Psoas muscle (tissue), 8 donors: ENCODE measurements around the gene ECD. TPM values are rescaled to one million over a fixed set of nuclear protein-coding genes. Genes with fewer than 3 reads are reported as not detected.

Experiments
- ATAC-seq, 4 donors: fragments of 200-7000 bp; cut with Tn5 transposase; one replicate each; pipeline ENCODE4 v1.9.1; 2020; ENCODE audit warnings: moderate library complexity in 3 of 4, mild to moderate bottlenecking in 2 of 4
- DNase-seq, 2 donors: peaks; one replicate each; pipeline ENCODE4 v3.0.0-alpha.2; 2020
- H3K27ac ChIP-seq: fragments of 200-600 bp; one replicate; pipeline ENCODE4 v1.8.0; 2022
- H3K27me3 ChIP-seq, 3 donors: fragments of 200-600 bp in 1 of 3; one replicate each; pipeline versions ENCODE4 v1.6.1 to v1.8.0; 2013 to 2022; ENCODE audit warnings: low read length in 2 of 3, mild to moderate bottlenecking in 2 of 3, moderate library complexity in 1 of 3; ENCODE audit not compliant: insufficient read depth in 3 of 3
- H3K36me3 ChIP-seq, 2 donors: fragments of 200-600 bp in 1 of 2; one replicate each; pipeline versions ENCODE4 v1.6.1 to v1.8.0; 2013 to 2022; ENCODE audit warnings: low read depth in 1 of 2, mild to moderate bottlenecking in 1 of 2, moderate library complexity in 1 of 2; ENCODE audit not compliant: insufficient read depth in 1 of 2
- H3K4me1 ChIP-seq: fragments of 200-600 bp; one replicate; pipeline ENCODE4 v1.8.0; 2022
- H3K4me3 ChIP-seq: fragments of 200-600 bp; one replicate; pipeline ENCODE4 v1.8.0; 2022; ENCODE audit warnings: mild to moderate bottlenecking
- H3K9me3 ChIP-seq: fragments of 200-600 bp; one replicate; pipeline ENCODE4 v1.8.0; 2022
- CTCF ChIP-seq: fragments of 200-600 bp; IDR thresholded peaks from one replicate; pipeline ENCODE4 v1.8.0; 2022; ENCODE audit warnings: antibody characterized with exemption
- WGBS, 3 donors: extraction: QIAGEN DNeasy Blood & Tissue Kit; methylation state at CpG; one replicate each; pipeline versions ENCODE4 v1.1.6 to v1.1.7; 2013; 5-methylcytosine and 5-hydroxymethylcytosine counted together
- intact Hi-C, 2 donors: fragments of 100-400 bp; cut with DNase I; formaldehyde crosslinking; loops; one replicate each; pipeline versions ENCODE4 v1.11.0 to v1.14.2; 2022
- polyA plus RNA-seq, 3 donors: library from polyadenylated mRNA; stranded (reverse); fragments of 200-250 nt; gene quantifications; one replicate each; pipeline ENCODE4 v1.2.3, GENCODE V29; 2013
- total RNA-seq, 4 donors: library from RNA; stranded (reverse); fragmentation: NEBNext Ultra II Directional in 2 of 4; extraction: Animal tissue kit (Norgen Biotek cat#: 25700) in 2 of 4; gene quantifications; one replicate each; pipeline versions ENCODE4 v1.2.1 to v1.2.4, GENCODE V29; 2021 to 2023
- donor health status: healthy with polysubstance abuse.
- donor health status: DM: no; HTN: no; CAD: no; lungs with moderate emphysema.
- donor health status: Bipolar disorder and iron deficiency.
- donor health status: healthy.
- donor health status: DM: yes; HTN: yes; CAD: no.
- donor health status: DM: no; HTN: no; CAD: no.
- donor health status: DM: no; HTN: no; CAD: no.
- donor health status: DM: yes; HTN: yes; CAD: no.

ECD gene
- total and polyA plus RNA-seq, 7 donors: 7.0 to 17.1 (median 12.2) TPM

GRCh38 chr10:73092830-73093229 is 75.0 kb downstream of the ECD start:
- Histone ChIP-seq H3K9me3 (no peaks in the 10 kb centered on the region), H3K4me3 (no peak overlapping the region), H3K27me3 (no peaks in the 10 kb centered on the region), H3K36me3 (no peaks in the 10 kb centered on the region), H3K4me1 (peaks cover 47% of the 10 kb centered on the region), H3K27ac (no peak overlapping the region)
- intact Hi-C loops: loop anchor here in 1 of 2 donors (5.0 kb wide), 1 partner anchor 34 kb away; no protein-coding TSS in a partner anchor
- no peak for DNase-seq
- no peak for ATAC-seq
- 97 to 98% (median 97%) methylated on average over 3 of the region's 3 CpGs for WGBS, 3 donors
- TF ChIP-seq CTCF: no peak

GRCh38 chr10:73088304-73088703 is 79.5 kb downstream of the ECD start:
- no peaks in the 10 kb centered on the region for H3K36me3 ChIP-seq
- no peaks in the 10 kb centered on the region for H3K27me3 ChIP-seq
- ATAC-seq: no peak
- intact Hi-C loops: loop anchor here in 1 of 2 donors (5.0 kb wide), 1 partner anchor 34 kb away; no protein-coding TSS in a partner anchor
- no peak overlapping the region for H3K4me3 ChIP-seq
- H3K27ac ChIP-seq: peak overlapping the region; percentile 54
- H3K9me3 ChIP-seq: no peaks in the 10 kb centered on the region
- no peak for DNase-seq
- no peak for TF ChIP-seq CTCF
- H3K4me1 ChIP-seq: peaks cover 44% of the 10 kb centered on the region

GRCh38 chr10:73086816-73087215 is 81.0 kb downstream of the ECD start:
- Histone ChIP-seq H3K4me1 (peaks cover 39% of the 10 kb centered on the region), H3K27ac (peak overlapping the region; percentile 47), H3K4me3 (no peak overlapping the region), H3K9me3 (no peaks in the 10 kb centered on the region), H3K27me3 (no peaks in the 10 kb centered on the region), H3K36me3 (no peaks in the 10 kb centered on the region)
- no peak for TF ChIP-seq CTCF
- ATAC-seq: peak in 1 of 4 donors; percentile 8
- intact Hi-C loops: loop anchor here in 1 of 2 donors (5.0 kb wide), 1 partner anchor 35 kb away; no protein-coding TSS in a partner anchor
- no peak for DNase-seq
- 53 to 65% (median 56%) methylated on average over 4 of the region's 4 CpGs for WGBS, 3 donors

GRCh38 chr10:73084209-73084608 is 83.6 kb downstream of the ECD start:
- DNase-seq (no peak), ATAC-seq (peak in 1 of 4 donors; percentile 18)
- Histone ChIP-seq H3K27ac (peak overlapping the region; percentile 31), H3K9me3 (no peaks in the 10 kb centered on the region), H3K36me3 (no peaks in the 10 kb centered on the region), H3K4me1 (peaks cover 28% of the 10 kb centered on the region), H3K4me3 (no peak overlapping the region), H3K27me3 (no peaks in the 10 kb centered on the region)
- intact Hi-C loops: no loop called here
- TF ChIP-seq CTCF: no peak
- WGBS, 3 donors: 73 to 78% (median 76%) methylated on average over 5 of the region's 5 CpGs

Other genes with a start within 250 kb of the ECD start
- gene PLA2G12B, start 213.2 kb downstream of the ECD start, total RNA-seq: under 1 TPM in 1 of 4 donors, not detected in 3; 0.22 TPM
- gene PLA2G12B, start 213.2 kb downstream of the ECD start, polyA plus RNA-seq: under 1 TPM in 1 of 3 donors, not detected in 2; 0.10 TPM
- gene P4HA1, start 71.1 kb downstream of the ECD start, total RNA-seq: 100 to 1,000 TPM in 2 of 4 donors, 10 to 100 TPM in 2; 38.1 to 205 (median 82.3) TPM
- gene P4HA1, start 71.1 kb downstream of the ECD start, polyA plus RNA-seq: 100 to 1,000 TPM in 1 of 3 donors, 10 to 100 TPM in 1, 1 to 10 TPM in 1; 6.2 to 262 (median 73.2) TPM
- 1 to 10 TPM; 1.1 to 3.2 (median 2.3) TPM for gene NUDT13, start 57.6 kb downstream of the ECD start, total RNA-seq
- 1 to 10 TPM in 2 of 3 donors, under 1 TPM in 1; 0.69 to 4.6 (median 3.7) TPM for gene NUDT13, start 57.6 kb downstream of the ECD start, polyA plus RNA-seq
- gene FAM149B1, start 111 bp upstream of the ECD start, total RNA-seq: 10 to 100 TPM in 3 of 4 donors, 1 to 10 TPM in 1; 8.9 to 18.1 (median 11.8) TPM
- 10 to 100 TPM in 2 of 3 donors, 1 to 10 TPM in 1; 8.2 to 10.8 (median 10.2) TPM for gene FAM149B1, start 111 bp upstream of the ECD start, polyA plus RNA-seq
- gene DNAJC9, start 79.2 kb upstream of the ECD start, total RNA-seq: 10 to 100 TPM in 1 of 4 donors, 1 to 10 TPM in 3; 6.6 to 11.2 (median 8.6) TPM
- gene DNAJC9, start 79.2 kb upstream of the ECD start, polyA plus RNA-seq: 10 to 100 TPM in 2 of 3 donors, 1 to 10 TPM in 1; 6.3 to 16.6 (median 10.3) TPM
- 100 to 1,000 TPM; 104 to 129 (median 119) TPM for gene MRPS16, start 84.6 kb upstream of the ECD start, total RNA-seq
- gene MRPS16, start 84.6 kb upstream of the ECD start, polyA plus RNA-seq: 100 to 1,000 TPM in 2 of 3 donors, 10 to 100 TPM in 1; 82.2 to 132 (median 128) TPM
- gene CFAP70, start 190.9 kb upstream of the ECD start, total RNA-seq: under 1 TPM; 0.38 to 0.86 (median 0.64) TPM
- under 1 TPM; 0.08 to 0.83 (median 0.30) TPM for gene CFAP70, start 190.9 kb upstream of the ECD start, polyA plus RNA-seq
- gene ANXA7, start 246.1 kb upstream of the ECD start, total RNA-seq: 100 to 1,000 TPM; 134 to 205 (median 161) TPM
- 100 to 1,000 TPM in 1 of 3 donors, 10 to 100 TPM in 2; 69.0 to 166 (median 99.1) TPM for gene ANXA7, start 246.1 kb upstream of the ECD start, polyA plus RNA-seq